CD4-positive, alpha-beta T cell treated with Interferon gamma for 1 hour (primary cell): ENCODE data around the gene VCP.

ENCODE experiments used
- DNase-seq: peaks from one replicate; pipeline ENCODE4 v3.0.0-alpha.2; 2020

Gene VCP

DNA sequence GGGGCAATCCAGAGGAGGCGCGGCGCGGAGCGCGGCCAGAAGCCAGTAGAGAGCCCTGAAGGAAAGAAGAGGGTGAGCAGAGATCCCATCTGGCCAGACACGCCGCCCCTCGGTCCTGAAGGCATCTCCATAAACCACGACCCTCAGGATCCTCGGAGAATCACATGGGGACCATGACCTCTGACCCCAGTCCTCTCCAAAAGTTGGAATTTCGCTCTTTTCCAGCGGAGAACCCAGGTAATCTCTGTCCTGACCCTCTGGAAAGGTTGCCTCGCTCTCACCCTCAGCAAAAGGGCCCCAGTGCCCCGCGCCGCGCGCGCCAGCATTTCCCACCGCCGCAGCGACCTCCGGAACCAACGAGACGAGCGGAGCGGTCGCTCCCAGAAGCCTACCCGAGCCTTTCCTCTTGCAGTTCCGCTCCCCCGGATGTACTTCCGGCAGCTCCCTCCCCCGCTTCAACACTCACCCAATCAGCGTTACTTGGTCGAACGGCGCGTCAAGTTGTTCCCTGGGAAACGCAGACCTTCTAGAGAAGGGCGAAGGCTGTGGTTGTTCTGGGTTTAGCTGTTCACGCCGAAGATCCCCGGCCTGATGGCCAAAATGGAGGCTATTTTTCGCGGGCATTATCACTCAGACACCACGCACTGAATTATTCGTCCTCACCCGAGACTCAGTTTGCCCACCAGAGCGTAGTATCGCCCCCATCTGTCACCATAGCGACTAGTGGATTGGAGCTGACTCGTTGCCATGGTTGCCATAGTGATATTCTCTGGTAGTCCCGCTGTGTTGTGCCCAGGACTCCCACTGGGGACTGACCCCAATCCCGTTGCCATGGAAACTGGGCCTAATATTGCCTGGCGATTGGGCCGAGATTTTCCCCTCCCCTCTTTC, 30.6 kb upstream of the VCP start, which contains the start of gene STOML2:
STOML2 (minus strand) TSS at position 363 of the 891 bp plus-strand sequence; CDS start at position 326, 37 bp downstream.
- DNase-seq, result peak; percentile 94

DNA sequence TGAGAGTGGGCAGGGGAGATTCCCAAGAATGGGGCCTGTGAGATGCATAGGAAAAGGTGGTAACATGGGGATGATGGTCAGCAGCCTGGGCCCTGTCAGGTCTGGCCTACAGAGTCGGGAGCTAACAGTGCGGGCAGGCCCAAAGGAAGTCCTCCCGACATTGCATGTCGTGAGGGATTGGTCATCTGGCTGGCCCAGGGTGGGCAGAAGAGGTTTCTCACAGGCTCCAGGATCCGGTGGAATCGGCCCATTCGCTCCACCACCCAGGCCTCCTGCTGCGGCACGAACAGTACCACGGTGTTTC, 30.0 kb upstream of the VCP start:
- DNase-seq, result no peak

DNA sequence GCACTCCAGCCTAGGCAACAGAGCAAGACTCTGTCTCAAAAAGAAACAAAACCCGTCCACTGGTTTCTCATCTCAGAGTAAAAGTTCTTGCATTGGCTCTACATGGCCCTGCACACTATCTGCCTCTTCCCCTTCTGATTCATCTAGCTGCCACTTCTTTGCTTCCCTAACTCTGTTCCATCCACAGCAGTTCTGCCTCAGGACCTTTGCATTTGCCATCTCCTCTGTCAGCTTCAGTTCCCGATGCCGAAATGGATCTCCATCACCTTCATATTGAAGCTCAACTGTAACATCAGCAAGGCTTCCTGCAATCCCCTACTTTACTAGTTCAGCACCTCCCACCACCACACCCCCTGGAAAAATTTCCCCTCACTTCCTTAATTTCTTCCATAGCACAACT, 25.1 kb upstream of the VCP start:
- DNase-seq, result no peak

DNA sequence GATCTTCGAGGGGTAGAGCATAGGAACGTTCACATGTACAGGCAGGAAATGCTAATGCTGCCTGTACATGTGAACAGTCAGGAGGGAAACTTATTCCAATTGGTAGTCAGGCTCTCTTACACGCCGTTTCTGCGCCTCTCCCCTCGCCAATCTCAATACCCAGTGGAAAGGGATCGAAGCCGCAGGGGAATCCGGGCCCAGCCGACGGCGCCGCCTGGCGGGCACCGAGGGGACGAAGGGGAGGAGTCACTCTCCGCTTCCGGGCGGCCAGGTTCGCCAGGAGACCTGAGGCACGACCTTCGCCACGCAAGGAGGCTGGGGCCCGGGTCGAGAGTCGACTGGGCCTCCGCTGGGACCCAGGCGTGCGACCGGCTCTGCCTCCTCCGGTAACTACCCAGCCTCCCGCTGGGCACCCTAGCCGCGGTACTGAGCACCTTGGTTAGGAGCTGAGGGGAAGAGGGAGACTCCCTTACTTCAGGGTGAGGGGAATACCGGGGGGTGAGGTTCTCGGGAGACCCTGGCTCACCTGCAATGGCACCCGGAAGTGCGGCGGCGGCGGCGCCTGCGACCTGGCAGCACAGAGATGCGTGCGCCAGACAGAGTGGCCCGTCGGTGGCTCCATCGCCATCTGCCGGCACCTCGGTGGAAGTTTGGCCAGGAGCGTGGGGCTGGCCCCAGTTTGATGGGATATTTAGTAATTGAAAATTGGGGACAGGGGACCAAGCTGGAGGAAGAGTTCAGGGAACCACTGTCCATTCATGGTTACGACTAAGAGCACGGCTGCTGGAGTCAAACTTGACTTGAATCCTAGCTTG, 23.8 kb upstream of the VCP start, which contains the start of gene PIGO:
PIGO (minus strand) TSS at position 557 of the 815 bp plus-strand sequence. CDS start 1,026 bp downstream, outside the sequence.
- DNase-seq, result peak; percentile 90

DNA sequence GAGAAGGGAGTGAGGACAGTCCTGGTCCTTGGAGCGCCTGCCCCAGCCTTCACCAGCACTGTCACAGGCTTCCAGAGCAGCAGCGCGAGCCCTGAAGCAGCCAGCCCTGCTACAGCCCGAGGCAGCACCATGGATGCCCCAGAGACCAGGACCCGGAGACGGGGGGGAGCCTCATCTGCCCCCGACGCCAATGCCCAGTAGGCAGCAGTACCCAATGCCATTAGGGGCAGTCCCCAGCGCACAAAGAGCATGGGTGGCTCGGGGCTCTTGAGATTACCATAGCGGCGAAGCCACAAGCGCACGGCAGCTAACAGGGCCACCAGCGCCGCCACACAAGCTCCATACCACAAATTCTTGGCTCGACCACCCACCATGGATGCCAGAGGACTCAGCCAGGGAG, 19.1 kb upstream of the VCP start:
- DNase-seq, result no peak

DNA sequence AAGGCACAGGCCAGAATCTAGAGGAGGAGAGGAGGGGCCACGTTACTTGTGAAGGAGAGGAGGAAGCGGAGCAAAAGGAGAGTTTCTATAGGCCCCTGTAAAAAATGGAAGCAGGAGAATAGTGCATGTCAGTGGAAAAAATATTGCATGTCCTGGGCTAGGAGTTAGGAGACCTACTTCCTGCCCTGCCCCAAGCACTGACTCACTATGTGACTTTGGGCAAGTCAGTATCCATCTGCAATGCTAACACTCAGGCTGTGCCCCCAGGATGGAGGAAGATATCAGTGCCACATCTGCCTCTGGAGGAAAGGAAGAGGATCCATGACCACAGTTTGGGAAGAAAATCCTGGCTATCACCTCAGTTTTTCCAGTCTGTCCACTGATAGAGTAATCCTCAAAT, 17.0 kb upstream of the VCP start:
- DNase-seq, result no peak

DNA sequence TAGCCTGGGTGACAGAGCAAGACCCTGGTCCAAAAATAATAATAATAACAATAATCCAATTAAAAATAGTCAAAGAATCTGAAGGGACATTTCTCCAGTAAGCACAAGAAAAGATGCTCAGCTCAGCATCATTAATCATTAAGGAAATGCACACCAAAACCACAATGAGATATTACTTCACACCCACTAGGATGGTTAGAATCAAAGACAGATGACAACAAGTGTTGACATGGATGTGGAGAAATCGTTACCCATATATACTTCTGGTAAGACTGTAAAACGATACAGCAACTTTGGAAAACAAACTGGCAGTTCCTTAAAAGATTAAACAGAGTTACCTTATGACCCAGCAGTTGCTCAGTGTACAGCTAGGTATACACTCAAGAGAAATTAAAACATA, 12.7 kb upstream of the VCP start:
- no peak for DNase-seq

DNA sequence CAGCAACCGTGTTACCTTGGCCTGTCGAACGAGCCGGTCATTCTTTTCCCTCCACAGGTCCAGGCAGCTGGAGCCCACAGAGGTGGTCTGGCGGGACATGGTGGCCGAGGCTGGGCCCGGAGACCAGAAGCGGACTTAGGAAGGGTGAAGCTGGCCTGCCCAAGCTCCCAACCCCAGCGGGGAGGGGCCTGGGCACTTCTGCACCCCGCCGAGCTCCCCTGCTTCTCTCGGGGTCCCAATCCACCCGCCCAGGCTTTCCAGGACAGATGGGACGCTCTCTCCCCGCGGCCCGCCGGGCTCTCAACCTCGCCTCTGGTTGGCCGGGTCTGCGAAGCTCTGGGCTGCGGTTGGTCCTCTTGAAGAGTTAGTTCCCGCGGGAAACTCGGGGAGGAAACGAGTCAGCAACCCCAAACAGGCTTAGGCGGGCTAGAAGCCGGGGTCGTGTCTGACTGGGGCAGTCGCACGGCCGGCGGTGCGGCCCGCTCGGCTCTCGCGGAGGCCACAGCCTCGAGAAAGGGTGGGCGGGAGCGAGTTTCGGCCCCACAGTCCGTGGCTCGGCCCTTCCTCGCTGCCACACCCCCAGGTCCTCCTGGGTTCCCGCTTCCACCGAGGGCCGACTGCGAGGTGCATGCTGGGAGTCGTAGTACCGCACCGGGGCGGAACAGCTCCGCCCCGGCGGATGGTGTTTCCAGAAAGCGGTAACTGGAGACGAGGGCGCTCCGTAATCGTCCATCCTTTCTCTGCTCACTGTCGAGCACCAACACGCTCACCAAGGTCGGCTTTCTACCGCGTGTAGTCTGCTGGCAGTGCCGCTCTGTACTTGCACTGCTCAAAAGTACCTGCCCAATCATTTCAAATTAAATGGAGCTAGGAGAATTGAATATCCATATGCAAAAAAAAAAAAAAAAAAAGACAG, 7.3 kb upstream of the VCP start, which contains the start of gene FANCG:
FANCG (minus strand) TSS at position 517 of the 916 bp plus-strand sequence; CDS start at position 99, 418 bp downstream.
- DNase-seq, result peak; percentile 79

DNA sequence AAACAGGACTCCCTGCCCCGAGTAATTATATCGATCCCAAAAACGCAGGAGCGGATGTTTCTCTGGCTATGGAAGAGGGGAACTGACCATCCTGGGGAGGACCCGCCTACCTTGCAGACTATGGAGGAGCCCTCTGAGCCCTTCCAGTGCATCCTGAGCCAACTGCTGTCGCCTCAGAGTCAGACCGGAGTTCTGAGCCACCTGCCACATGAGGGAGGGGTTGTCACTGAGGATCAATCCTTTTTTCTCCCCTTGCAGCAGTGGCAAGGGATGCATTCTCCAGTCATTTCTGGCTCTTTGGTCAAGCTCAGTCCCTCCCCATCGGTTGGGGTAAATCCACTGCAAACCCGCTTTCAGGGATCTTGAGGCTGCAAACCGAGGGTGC, 6.6 kb upstream of the VCP start:
- no peak for DNase-seq

DNA sequence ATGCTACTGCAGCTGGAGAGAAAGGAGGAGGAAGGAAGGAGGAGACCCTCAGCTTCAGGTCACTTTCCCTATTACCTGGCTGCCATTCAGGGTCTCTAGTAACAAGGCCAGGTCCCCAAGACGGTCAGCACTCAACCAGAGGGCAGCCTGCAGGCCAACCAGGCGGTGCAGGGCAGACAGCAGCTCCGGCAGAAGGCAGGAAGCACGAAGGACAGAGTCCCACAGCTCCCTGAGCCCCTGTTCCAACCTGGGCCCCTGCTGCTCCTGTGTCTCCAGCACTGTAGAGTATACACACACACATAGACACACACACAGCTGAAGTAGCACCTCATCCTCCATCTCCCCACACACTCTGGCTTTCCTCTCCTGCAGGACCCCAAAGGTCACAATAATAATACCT, 5.6 kb upstream of the VCP start:
- DNase-seq, result no peak

DNA sequence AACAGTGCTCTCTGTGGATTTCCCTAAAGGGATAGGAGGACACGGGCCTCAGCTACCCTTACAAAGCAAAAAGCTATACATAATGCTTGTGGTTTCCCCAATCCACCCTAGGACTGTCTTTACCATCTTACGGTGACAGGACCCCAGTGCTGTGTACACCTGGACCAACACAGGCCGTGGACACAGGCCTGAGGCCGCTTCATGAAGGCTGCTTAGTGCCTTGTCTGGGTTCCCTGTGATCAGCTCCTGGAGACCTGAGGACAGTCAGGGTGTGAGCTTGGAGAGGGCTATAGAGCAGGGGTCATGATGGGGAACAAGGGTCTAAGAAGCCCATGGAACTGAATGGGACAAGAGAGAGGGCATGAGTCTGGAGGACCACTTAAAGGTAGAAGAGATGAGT, 4.4 kb upstream of the VCP start:
- no peak for DNase-seq

DNA sequence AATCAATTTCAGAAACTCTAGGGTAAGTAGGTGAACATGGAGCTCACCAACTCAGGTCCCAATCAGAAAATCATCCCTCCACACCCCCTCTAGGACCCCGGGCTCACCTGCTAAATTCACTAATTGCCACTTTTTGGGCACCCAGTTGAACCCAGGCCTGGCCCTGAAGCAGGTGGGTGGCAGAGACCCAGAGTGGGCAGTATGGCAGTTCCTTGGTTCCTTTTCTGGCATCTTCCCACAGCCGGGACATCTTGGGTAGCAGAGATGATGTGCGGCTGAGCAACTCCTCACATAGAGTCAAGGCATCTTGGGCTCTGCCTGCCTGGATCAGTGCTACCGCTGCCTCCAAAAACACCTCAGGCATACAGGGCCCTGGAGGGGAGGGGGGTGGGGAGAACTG, 2.9 kb upstream of the VCP start:
- no peak for DNase-seq

DNA sequence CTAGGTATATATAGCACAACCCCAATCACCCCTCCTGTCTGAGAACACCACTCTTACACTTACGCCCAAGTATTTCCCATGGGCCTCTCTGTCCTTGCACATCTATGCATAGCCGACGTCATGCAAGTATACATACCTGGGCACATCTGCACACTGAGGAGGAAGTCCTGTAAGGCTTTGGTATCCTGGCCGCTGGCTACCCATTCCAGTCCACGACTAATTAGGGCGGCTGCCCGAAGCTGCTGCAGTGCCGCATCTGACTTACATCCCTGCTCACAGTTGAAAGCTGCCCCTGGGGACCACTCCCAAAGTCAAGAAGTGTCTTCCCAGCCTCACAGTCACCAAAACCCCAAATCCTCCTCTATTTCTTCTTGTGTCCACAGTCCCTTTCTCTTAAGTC, 2.4 kb upstream of the VCP start:
- DNase-seq, result no peak

DNA sequence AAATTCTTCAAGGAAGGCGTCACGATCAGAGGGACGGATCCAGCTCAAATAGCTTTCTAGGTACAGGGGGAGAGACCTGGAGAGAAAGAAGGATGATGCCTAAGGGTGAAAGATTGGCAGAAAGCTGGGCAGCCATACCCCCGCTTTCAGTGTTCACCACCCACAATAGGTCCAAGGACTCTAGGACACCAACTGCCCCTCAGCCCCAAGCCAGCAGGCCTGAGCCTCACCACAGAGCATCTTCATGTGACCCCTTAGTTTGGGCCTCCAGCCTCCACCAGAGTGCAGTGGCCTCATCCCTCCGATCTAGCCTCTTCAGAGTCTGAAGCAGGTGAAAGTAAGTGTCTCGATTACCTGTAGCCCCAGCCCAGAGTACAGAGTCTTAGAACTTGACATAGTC, 1.7 kb upstream of the VCP start:
- no peak for DNase-seq

DNA sequence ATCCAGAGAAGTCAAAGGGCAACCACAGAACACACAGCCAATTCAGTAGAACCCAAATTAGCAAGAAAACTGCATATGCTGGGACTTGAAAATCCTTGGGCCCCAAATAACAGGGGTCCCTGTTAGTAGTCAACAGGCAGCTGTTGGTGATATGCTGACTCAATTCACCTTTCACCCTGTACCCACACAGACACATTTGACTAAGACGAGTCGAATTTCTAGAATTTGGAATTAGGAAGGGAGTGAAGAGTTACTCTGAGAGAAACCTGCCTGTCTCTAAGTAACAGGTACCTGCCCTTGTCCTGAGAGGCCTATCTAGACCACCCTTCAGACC, 821 bp upstream of the VCP start:
- DNase-seq, result no peak

DNA sequence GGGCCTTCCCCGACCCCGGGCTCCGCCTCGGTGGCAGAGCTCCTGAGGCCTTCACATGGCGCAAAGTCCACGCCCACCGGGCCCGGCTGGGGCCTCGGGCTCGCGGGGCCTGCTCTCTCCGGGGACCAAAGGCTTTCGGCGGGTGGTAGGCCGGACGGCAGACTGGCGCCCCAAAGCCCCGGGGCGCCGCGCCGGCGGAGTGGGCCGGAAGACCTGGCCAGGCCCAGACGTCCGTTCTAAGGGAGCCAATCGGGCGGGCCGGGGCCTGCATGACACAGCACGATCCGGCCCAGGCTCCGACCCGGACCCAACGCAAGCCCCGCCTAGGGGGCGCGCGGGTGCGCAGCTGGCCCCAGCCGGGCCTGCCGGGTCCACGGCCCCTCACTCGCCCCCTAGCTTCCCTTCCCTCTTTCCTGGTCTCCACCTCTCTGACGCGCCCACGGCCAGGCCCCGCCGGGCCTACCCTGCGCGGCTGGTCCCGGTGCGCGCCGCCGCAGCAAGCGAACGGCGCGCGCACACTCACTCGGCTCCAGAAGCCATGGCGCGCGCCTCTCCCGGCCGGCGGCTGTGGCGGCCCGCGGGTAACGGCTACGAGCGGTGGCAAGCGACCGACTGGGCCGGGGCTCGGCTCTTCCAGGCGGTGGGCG, 488 bp downstream of the VCP start:
- DNase-seq, result peak; percentile 79

DNA sequence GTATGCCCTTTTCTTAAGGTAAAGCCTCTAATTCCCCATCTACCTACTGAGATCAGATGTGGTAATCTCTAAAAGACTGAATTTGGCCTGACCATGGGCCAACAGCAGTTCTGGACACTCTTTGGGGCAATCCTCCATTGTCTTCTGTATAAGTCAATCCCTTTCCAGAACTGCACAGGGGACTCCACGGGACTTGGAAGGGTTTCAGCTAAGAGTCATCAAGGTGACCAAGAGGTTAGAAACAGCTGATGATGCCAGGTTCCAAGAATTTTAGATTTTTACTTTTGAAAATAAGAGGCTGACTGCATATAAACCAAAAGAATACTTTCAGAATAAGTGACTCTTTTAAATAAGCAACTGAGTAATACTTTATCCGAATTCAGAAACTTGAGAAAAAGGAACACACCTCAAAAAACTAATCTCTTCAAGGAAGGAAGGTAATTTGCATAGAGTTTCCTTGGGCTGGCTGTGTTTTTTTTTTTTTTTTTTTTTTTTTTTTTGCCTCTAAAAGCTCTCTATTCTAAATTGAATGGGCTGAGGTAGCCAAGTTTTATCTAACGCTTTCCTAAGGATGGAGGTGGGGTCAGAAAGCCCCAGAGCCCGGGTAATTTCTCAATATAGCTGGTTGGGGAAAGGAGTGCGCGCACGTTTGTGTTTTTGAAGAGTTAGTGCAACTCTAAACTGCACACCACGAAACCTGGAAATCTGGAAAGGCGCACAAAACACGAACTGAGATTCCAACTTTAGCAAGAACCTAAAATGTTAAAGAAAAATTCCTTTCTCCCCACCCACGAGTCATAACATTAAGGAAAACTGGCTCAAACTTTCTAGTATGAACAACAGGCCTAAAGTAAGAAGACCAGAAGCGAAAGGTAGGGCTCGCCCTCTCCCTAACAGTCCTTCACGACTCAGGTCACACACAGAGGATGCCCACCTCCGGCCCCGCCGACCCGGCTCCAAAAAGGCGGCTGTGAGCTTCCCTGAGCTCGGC, 1.3 kb downstream of the VCP start:
- no peak for DNase-seq

DNA sequence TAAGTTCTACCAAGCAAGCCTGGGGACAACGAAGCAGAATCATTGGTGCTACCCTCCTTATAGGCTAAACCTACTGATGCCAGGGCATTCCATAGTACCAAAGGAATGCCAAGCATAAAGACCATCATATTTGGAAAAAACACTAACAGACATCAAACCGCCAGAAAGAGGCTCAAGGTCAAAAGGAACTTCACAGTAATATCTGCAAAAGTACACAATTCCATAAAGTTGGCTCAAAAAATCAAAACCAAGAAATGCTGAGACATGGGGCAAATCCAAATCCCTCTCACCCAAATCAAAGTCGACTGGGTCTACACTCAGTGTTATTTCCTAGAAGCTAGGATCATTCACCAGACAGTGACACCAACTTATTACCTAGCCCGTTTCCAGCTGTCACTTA, 3.4 kb downstream of the VCP start:
- no peak for DNase-seq

DNA sequence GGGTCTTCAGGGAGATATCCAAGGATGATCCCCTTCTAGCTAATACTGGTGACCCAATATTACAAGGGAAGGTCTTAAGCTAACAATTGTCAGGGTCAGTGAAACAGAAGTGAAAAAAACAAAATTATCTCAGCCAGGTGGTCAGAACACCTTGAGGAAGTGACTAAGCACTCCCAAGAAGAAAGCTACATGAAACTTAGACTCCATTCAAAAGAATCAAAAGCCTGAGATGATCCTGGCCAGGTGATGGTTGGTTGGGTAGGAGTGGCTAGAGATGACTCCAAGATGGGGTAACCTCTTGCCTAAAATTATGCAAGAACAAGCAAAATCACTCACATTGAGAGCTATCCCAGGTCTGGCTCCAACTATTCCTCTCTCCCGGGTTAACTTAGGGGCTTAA, 5.4 kb downstream of the VCP start:
- no peak for DNase-seq

DNA sequence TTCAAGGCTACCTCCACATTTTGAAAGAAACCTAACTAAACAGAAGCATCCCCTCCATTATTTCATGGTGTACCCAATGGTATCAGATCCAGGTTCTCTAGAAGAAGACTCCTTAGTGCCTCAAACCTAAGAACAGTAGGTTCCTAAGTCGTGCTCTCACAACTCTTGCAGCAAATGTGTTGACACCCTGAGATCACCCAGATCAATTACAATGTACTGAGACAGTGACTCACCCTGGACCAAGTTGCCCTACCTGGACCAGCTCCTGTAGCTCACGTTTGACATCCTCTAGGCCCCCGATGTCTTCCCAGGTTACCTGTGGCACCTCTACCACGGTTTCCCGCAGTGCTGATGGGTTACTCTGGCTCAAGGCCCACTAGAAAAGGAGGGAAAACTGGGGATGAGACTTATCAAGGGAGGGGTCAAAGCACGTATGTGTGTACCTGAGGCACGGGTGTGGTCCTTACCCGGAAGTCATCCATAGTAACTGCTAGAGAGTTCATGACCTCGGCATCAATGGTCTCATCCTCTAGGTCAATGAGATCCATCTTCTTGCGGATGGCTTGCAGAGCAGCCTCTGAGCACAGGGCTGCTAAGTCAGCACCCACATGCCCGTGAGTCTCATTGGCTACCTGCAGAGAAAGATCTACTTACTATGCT, 11.7 kb downstream of the VCP start:
- no peak for DNase-seq

DNA sequence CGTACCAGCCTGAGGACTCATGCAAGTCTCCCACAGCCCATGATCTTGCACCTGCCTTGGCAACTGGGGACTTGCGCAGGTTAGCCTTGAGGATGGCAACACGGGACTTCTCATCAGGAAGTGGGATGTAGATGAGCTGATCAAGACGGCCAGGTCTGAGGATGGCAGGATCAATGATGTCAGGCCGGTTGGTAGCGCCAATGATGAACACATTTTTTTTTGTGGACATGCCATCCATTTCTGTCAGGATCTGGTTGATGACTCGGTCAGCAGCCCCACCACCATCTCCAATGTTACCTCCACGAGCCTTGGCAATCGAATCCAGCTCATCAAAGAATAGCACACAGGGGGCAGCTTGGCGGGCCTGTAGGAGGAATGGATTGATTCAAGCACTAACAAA, 13.0 kb downstream of the VCP start:
- DNase-seq, result no peak
